Activated CD4-positive, alpha-beta T cell treated with anti-CD3 and anti-CD28 coated beads for 36 hours (primary cell): Measurements from ENCODE around the gene FEZF2. TPM values are rescaled to one million over a fixed set of nuclear protein-coding genes. Genes with fewer than 3 reads are reported as not detected.

Experiments
- ATAC-seq: fragments of 200-7000 bp; cut with Tn5 transposase; one replicate; pipeline ENCODE4 v1.10.0; 2021; ENCODE audit warnings: mild to moderate bottlenecking, moderate library complexity
- CTCF ChIA-PET: fragments of 350-600 bp; sonication (Branson Sonifier 250); formaldehyde crosslinking; loops from one replicate; lab custom pipeline; 2021; ENCODE audit warnings: antibody characterized with exemption; lab: Charles Lee
- POLR2A ChIA-PET: fragments of 350-600 bp; sonication (Branson Sonifier 250); formaldehyde crosslinking; loops from one replicate; lab custom pipeline; 2021; ENCODE audit warnings: antibody characterized with exemption, inconsistent platforms; lab: Charles Lee
- DNase-seq: peaks from one replicate; pipeline ENCODE4 v3.0.0-alpha.2; 2020
- H3K27ac Mint-ChIP-seq: one replicate; pipeline ENCODE4 v1.8.0; 2021; ENCODE audit warnings: mixed read lengths
- H3K27me3 Mint-ChIP-seq: one replicate; pipeline ENCODE4 v1.8.0; 2021; ENCODE audit warnings: mixed read lengths
- H3K36me3 Mint-ChIP-seq: one replicate; pipeline ENCODE4 v1.8.0; 2021; ENCODE audit warnings: low read depth, mixed read lengths
- H3K4me1 Mint-ChIP-seq: one replicate; pipeline ENCODE4 v1.8.0; 2021; ENCODE audit warnings: mixed read lengths
- H3K4me3 Mint-ChIP-seq: one replicate; pipeline ENCODE4 v1.8.0; 2021; ENCODE audit warnings: mild to moderate bottlenecking, moderate library complexity, mixed read lengths
- H3K9me3 Mint-ChIP-seq: one replicate; pipeline ENCODE4 v1.8.0; 2021; ENCODE audit warnings: low read depth, mixed read lengths
- intact Hi-C, 2 experiments: fragments of 100-400 bp; cut with DNase I in 1 of 2; cut with micrococcal nuclease in 1 of 2; formaldehyde crosslinking; loops; one replicate each; pipeline versions ENCODE4 v1.14.2 to v1.15.1; 2022 to 2024; cut with DNase I, micrococcal nuclease
- total RNA-seq, 2 experiments: library from RNA; stranded (reverse); gene quantifications; one replicate each; pipeline ENCODE4 v1.2.3, GENCODE V29; 2021

FEZF2 gene
- total RNA-seq: not detected

GRCh38 chr3:62373215-62373614, at the start of gene FEZF2:
TSS of gene FEZF2 (minus strand) at chr3:62373550. CDS start at chr3:62372868, 682 bp downstream.
- no peak for ATAC-seq
- ChIA-PET POLR2A (no interaction called here), CTCF (no interaction called here)
- no peak for DNase-seq
- no peak within 1 kb of the TSS for H3K4me3 Mint-ChIP-seq
- intact Hi-C loops: loop anchor here (10.0 kb wide), 2 partner anchors 502 to 808 kb away; partner anchors contain the start of genes CADPS (in 1 of the 2) and PTPRG (in 1 of the 2)
- H3K4me1 Mint-ChIP-seq: peaks cover 7% of the 10 kb centered on the region
- H3K36me3 Mint-ChIP-seq: no peaks in the 10 kb centered on the region
- H3K27ac Mint-ChIP-seq: no peak within 1 kb of the TSS
- no peaks in the 10 kb centered on the region for H3K9me3 Mint-ChIP-seq
- H3K27me3 Mint-ChIP-seq: peaks cover 71% of the 10 kb centered on the region

GRCh38 chr3:62421207-62421606, 47.9 kb upstream of the FEZF2 start:
- Mint-ChIP-seq H3K9me3 (no peaks in the 10 kb centered on the region), H3K27ac (no peak overlapping the region), H3K4me1 (no peaks in the 10 kb centered on the region), H3K36me3 (no peaks in the 10 kb centered on the region), H3K27me3 (peaks cover 5% of the 10 kb centered on the region), H3K4me3 (no peak overlapping the region)
- ChIA-PET POLR2A (no interaction called here), CTCF (no interaction called here)
- DNase-seq (no peak), ATAC-seq (no peak)
- intact Hi-C loops: no loop called here

GRCh38 chr3:62416144-62416543, 42.8 kb upstream of the FEZF2 start:
- no peaks in the 10 kb centered on the region for H3K4me1 Mint-ChIP-seq
- ATAC-seq: no peak
- H3K4me3 Mint-ChIP-seq: no peak overlapping the region
- ChIA-PET POLR2A (no interaction called here), CTCF (interaction anchor here (1.3 kb wide), 1 partner anchor 52 kb away, joined by 4 read pairs; no protein-coding TSS in a partner anchor)
- H3K27me3 Mint-ChIP-seq: peaks cover 7% of the 10 kb centered on the region
- no peaks in the 10 kb centered on the region for H3K36me3 Mint-ChIP-seq
- intact Hi-C loops: no loop called here
- no peak overlapping the region for H3K27ac Mint-ChIP-seq
- H3K9me3 Mint-ChIP-seq: no peaks in the 10 kb centered on the region
- DNase-seq: no peak

GRCh38 chr3:62415312-62415801, 42.0 kb upstream of the FEZF2 start:
- CTCF ChIA-PET: interaction anchor here (1.3 kb wide), 1 partner anchor 52 kb away, joined by 4 read pairs; no protein-coding TSS in a partner anchor
- H3K4me1 Mint-ChIP-seq: no peaks in the 10 kb centered on the region
- no peak for ATAC-seq
- peaks cover 6% of the 10 kb centered on the region for H3K27me3 Mint-ChIP-seq
- H3K9me3 Mint-ChIP-seq: no peaks in the 10 kb centered on the region
- POLR2A ChIA-PET: no interaction called here
- H3K4me3 Mint-ChIP-seq: no peak overlapping the region
- H3K27ac Mint-ChIP-seq: no peak overlapping the region
- DNase-seq: no peak
- H3K36me3 Mint-ChIP-seq: no peaks in the 10 kb centered on the region
- intact Hi-C loops: no loop called here

GRCh38 chr3:62414786-62415185, 41.4 kb upstream of the FEZF2 start:
- no peak for DNase-seq
- H3K4me3 Mint-ChIP-seq: no peak overlapping the region
- no peak for ATAC-seq
- CTCF ChIA-PET: no interaction called here
- peaks cover 4% of the 10 kb centered on the region for H3K27me3 Mint-ChIP-seq
- H3K4me1 Mint-ChIP-seq: no peaks in the 10 kb centered on the region
- POLR2A ChIA-PET: no interaction called here
- no peaks in the 10 kb centered on the region for H3K36me3 Mint-ChIP-seq
- H3K27ac Mint-ChIP-seq: no peak overlapping the region
- intact Hi-C loops: no loop called here
- H3K9me3 Mint-ChIP-seq: no peaks in the 10 kb centered on the region

- H3K27ac Mint-ChIP-seq: no peak overlapping the region
- POLR2A ChIA-PET: no interaction called here
- intact Hi-C loops: no loop called here
- no peak for DNase-seq
- H3K36me3 Mint-ChIP-seq: no peaks in the 10 kb centered on the region
- H3K4me3 Mint-ChIP-seq: no peak overlapping the region
- no peak for ATAC-seq
- no peaks in the 10 kb centered on the region for H3K4me1 Mint-ChIP-seq
- no peaks in the 10 kb centered on the region for H3K9me3 Mint-ChIP-seq
- peaks cover 3% of the 10 kb centered on the region for H3K27me3 Mint-ChIP-seq
- CTCF ChIA-PET: no interaction called here
These were observed 40.3 kb upstream of the FEZF2 start for GRCh38 chr3:62413687-62414086.

GRCh38 chr3:62406945-62407344, 33.6 kb upstream of the FEZF2 start:
- intact Hi-C loops: no loop called here
- CTCF ChIA-PET: interaction anchor here (0.6 kb wide), 1 partner anchor 21 kb away, joined by 3 read pairs; no protein-coding TSS in a partner anchor
- no peaks in the 10 kb centered on the region for H3K9me3 Mint-ChIP-seq

GRCh38 chr3:62405566-62405965, 32.2 kb upstream of the FEZF2 start:
- ChIA-PET POLR2A (no interaction called here), CTCF (no interaction called here)
- DNase-seq (no peak), ATAC-seq (no peak)
- no peak overlapping the region for H3K27ac Mint-ChIP-seq
- no peaks in the 10 kb centered on the region for H3K4me1 Mint-ChIP-seq
- no peaks in the 10 kb centered on the region for H3K36me3 Mint-ChIP-seq
- intact Hi-C loops: no loop called here
- no peak overlapping the region for H3K4me3 Mint-ChIP-seq
- H3K9me3 Mint-ChIP-seq: no peaks in the 10 kb centered on the region
- H3K27me3 Mint-ChIP-seq: peaks cover 10% of the 10 kb centered on the region

More at GRCh38 chr3:62406945-62407344, 33.6 kb upstream of the FEZF2 start:
- POLR2A ChIA-PET: no interaction called here
- H3K36me3 Mint-ChIP-seq: no peaks in the 10 kb centered on the region
- no peak for ATAC-seq
- no peaks in the 10 kb centered on the region for H3K4me1 Mint-ChIP-seq
- no peak overlapping the region for H3K27ac Mint-ChIP-seq
- no peak overlapping the region for H3K4me3 Mint-ChIP-seq
- H3K27me3 Mint-ChIP-seq: peaks cover 7% of the 10 kb centered on the region
- no peak for DNase-seq

GRCh38 chr3:62405135-62405534, 31.8 kb upstream of the FEZF2 start:
- Mint-ChIP-seq H3K27me3 (peaks cover 10% of the 10 kb centered on the region), H3K27ac (no peak overlapping the region), H3K9me3 (no peaks in the 10 kb centered on the region), H3K36me3 (no peaks in the 10 kb centered on the region), H3K4me3 (no peak overlapping the region), H3K4me1 (no peaks in the 10 kb centered on the region)
- intact Hi-C loops: no loop called here
- no peak for ATAC-seq
- CTCF ChIA-PET: no interaction called here
- POLR2A ChIA-PET: no interaction called here
- no peak for DNase-seq

- POLR2A ChIA-PET: no interaction called here
- CTCF ChIA-PET: no interaction called here
- no peak for DNase-seq
- H3K27me3 Mint-ChIP-seq: peaks cover 10% of the 10 kb centered on the region
- no peaks in the 10 kb centered on the region for H3K36me3 Mint-ChIP-seq
- no peak overlapping the region for H3K4me3 Mint-ChIP-seq
- H3K4me1 Mint-ChIP-seq: no peaks in the 10 kb centered on the region
- intact Hi-C loops: no loop called here
- no peak overlapping the region for H3K27ac Mint-ChIP-seq
- H3K9me3 Mint-ChIP-seq: no peaks in the 10 kb centered on the region
- ATAC-seq: no peak
These were observed 31.0 kb upstream of the FEZF2 start for GRCh38 chr3:62404321-62404720.

- ChIA-PET POLR2A (no interaction called here), CTCF (no interaction called here)
- Mint-ChIP-seq H3K9me3 (no peaks in the 10 kb centered on the region), H3K27me3 (peaks cover 10% of the 10 kb centered on the region), H3K36me3 (no peaks in the 10 kb centered on the region), H3K4me1 (no peaks in the 10 kb centered on the region), H3K27ac (no peak overlapping the region), H3K4me3 (no peak overlapping the region)
- intact Hi-C loops: no loop called here
- DNase-seq (no peak), ATAC-seq (no peak)
These were observed 30.4 kb upstream of the FEZF2 start for GRCh38 chr3:62403765-62404164.

- Mint-ChIP-seq H3K27me3 (peaks cover 17% of the 10 kb centered on the region), H3K27ac (no peak overlapping the region), H3K36me3 (no peaks in the 10 kb centered on the region), H3K4me3 (no peak overlapping the region), H3K9me3 (peaks cover 4% of the 10 kb centered on the region), H3K4me1 (no peaks in the 10 kb centered on the region)
- CTCF ChIA-PET: no interaction called here
- intact Hi-C loops: no loop called here
- no peak for DNase-seq
- POLR2A ChIA-PET: no interaction called here
- ATAC-seq: no peak
These were observed 19.4 kb upstream of the FEZF2 start for GRCh38 chr3:62392626-62393292.
